ENCODE data around the gene CPA4.

Gene CPA4

GRCh38 chr7:130351791-130352090, 58.8 kb downstream of the CPA4 start:
- no peak for DNase-seq (ENCODE audit: low read depth)
- TF ChIP-seq CTCF (IDR thresholded peaks at IDR 0.05; ENCODE audit: control insufficient read depth, insufficient read depth, low read depth, low read length, missing control alignments): no peak
- H3K4me3 ChIP-seq (ENCODE audit: control insufficient read depth, low read depth, low read length): no peak overlapping the region

- TF ChIP-seq CTCF (IDR thresholded peaks at IDR 0.05; ENCODE audit: control insufficient read depth, insufficient read depth, low read depth, low read length, missing control alignments): no peak
These were observed 59.5 kb downstream of the CPA4 start for GRCh38 chr7:130352194-130353074.

GRCh38 chr7:130353196-130353595, 60.2 kb downstream of the CPA4 start:
- TF ChIP-seq CTCF (IDR thresholded peaks at IDR 0.05; ENCODE audit: control insufficient read depth, insufficient read depth, low read depth, low read length, missing control alignments): no peak
- DNase-seq (ENCODE audit: low read depth): no peak
- no peak overlapping the region for H3K4me3 ChIP-seq (ENCODE audit: control insufficient read depth, low read depth, low read length)

More at GRCh38 chr7:130352194-130353074, 59.5 kb downstream of the CPA4 start:
- no peak for DNase-seq (ENCODE audit: low read depth)
- H3K4me3 ChIP-seq (ENCODE audit: control insufficient read depth, low read depth, low read length): no peak overlapping the region

GRCh38 chr7:130356121-130356875, 63.3 kb downstream of the CPA4 start:
- H3K4me3 ChIP-seq (ENCODE audit: control insufficient read depth, low read depth, low read length): no peak overlapping the region
- peak; percentile 86 for DNase-seq (ENCODE audit: low read depth)
- TF ChIP-seq CTCF (IDR thresholded peaks at IDR 0.05; ENCODE audit: control insufficient read depth, insufficient read depth, low read depth, low read length, missing control alignments): no peak

- DNase-seq (ENCODE audit: low read depth): no peak
- no peak for TF ChIP-seq CTCF (IDR thresholded peaks at IDR 0.05; ENCODE audit: control insufficient read depth, insufficient read depth, low read depth, low read length, missing control alignments)
- H3K4me3 ChIP-seq (ENCODE audit: control insufficient read depth, low read depth, low read length): no peak overlapping the region
These were observed 64.1 kb downstream of the CPA4 start for GRCh38 chr7:130356876-130357611.

- H3K4me3 ChIP-seq (ENCODE audit: control insufficient read depth, low read depth, low read length): no peak overlapping the region
- TF ChIP-seq CTCF (IDR thresholded peaks at IDR 0.05; ENCODE audit: control insufficient read depth, insufficient read depth, low read depth, low read length, missing control alignments): no peak
These were observed 65.5 kb downstream of the CPA4 start for GRCh38 chr7:130358471-130358870.

More at GRCh38 chr7:130358471-130358870, 65.5 kb downstream of the CPA4 start:
- no peak for DNase-seq (ENCODE audit: low read depth)
